SKM-1 treated with dmso at 0.1 percent for 144 hours (cell line): Measurements from ENCODE around the gene RGL4.
A peak's percentile ranks its signal among the peaks of the same experiment; 100 is the strongest.

Source experiments
- DNase-seq: peaks from one replicate; lab custom pipeline; 2025; ENCODE audit not compliant: unreplicated experiment; lab: John Stamatoyannopoulos, UW

RGL4 gene

DNA sequence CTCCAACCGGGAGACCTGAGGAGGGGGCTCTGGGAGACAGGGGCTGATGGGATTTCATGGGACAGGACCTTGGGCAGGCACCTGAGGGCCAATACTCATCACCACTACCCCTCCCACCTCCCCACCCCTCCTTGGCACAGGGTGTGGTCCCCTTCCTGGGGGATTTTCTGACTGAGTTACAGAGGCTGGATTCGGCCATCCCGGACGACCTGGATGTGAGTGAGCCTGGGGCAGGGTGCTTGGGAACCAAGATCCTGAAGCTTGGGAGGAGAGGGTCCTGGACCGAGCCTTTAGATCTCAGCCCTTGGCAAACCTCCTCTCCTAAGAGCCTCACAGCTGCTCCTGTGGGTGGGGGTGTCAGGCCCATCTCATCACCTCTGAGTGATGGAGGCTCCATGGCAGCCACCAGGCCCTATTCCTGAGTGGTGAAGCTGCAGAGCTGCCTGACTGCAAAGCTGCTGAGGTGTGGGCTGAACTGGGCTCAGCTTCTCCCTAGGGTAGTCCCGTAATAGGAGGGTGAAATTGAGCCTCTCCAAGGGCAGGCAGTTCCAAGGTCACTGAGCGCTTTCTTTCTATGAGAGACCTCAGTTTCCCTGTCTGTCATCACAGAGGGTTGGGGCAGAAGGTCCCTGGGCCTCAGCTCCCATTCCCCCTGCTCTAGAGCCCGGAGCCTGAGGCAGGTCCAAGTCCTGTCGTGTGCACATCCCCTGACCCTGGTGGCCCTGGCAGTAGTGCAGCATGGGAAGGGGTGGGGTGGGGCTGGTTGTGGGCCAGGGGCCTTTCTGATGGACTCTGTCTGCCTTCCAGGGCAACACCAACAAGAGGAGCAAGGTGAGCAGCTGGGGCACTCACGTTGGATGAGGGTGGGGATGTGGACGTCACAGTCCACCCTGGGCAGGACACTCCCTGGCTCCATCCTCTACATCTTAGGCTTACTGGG lies 6.5 kb downstream of the RGL4 start:
- DNase-seq, result no peak

DNA sequence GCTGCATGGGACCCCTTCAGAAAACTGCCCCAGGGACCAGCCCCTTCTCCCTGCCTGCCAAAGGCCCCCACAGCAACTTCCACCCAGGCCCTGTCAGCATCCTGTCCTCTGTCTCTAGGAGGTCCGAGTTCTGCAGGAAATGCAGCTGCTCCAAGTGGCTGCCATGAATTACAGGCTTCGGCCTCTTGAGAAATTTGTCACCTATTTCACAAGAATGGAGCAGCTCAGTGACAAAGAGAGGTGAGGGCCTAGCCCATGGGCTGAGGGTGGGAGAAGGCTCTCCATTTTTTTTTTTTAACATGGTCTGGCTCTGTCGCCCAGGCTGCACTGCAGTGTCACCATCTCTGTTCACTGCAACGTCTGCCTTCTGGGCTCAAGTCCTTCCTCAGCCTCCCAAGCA lies 7.3 kb downstream of the RGL4 start:
- DNase-seq, result peak; percentile 30

DNA sequence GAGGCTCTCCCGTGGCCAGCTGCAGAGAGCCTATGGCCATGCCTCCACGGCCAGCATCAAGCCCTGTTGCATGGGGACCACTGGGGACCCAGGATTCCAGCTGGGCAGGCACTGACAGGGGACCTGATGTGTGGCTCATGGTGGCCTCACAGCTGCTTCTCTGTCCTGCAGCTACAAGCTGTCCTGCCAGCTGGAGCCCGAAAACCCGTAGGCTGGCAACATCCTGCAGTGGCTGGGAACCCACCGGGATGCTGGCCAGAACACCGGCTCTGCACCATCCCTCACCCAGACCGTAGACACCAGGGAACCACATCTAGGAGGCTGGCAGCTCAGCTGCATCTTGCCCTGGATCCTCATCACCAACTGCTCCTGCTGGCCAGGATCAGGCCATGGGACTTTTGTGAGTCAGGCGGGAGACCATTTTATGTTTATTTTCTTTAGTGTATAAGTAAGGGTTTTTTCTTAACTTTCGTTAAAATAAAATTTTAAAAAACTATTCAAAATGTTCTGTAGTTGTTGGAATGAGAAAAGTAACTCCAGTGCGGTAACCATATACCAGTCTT lies 7.9 kb downstream of the RGL4 start:
- DNase-seq, result no peak

DNA sequence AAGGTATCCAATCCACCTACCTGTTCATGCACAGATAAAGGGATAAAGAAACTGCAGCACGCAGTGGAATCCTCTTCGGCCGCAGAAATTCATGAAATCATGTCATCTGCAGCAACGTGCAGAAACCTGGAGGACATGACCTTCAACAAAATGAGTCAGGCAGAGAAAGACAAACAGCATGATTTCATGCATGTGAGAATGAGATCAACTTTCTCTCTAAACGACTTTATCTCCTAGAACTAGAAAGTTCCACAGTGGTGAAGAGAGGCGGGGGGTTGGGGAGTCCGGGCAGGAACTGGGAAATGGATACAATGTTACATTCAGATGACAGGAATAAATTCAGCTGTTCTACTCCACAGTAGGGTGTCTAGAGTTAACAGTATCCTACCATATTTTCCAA lies 9.9 kb downstream of the RGL4 start:
- DNase-seq, result no peak

DNA sequence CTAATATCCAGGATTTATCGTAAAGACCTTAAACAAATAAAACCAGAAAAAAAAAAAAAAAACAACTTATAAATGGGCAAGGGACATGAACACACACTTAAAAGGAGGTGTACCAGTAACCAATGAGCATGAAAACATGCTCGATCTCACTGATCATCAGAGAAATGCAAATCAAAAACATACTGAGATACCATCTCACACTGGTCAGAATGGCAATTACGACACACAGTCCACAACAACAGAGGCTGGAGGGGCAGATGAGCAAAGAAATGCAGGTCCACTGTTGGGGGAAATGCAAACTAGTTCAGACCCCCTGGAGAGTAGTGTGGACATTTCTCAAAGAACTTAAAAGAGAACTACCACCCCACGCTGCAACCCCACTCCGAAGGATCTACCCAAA lies 13.2 kb downstream of the RGL4 start:
- no peak for DNase-seq

DNA sequence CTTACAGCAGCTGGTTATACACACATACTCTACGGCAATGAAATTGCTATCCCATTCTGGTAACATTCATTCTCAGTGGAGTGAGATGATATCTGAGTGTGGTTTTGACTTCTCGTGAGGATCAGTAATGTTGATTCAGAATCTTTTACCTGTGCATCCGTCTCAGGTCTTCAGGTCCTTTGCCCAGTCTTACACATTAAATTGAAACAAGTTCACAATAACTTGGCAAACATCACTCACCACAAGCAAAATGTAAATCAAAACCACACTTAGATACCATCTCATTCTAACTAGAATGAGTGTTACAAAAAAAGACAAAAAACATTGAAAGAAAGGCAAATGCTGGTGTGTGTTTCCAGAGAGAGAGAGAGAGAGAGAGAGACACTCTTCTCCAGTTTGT lies 14.0 kb downstream of the RGL4 start:
- DNase-seq, result no peak

DNA sequence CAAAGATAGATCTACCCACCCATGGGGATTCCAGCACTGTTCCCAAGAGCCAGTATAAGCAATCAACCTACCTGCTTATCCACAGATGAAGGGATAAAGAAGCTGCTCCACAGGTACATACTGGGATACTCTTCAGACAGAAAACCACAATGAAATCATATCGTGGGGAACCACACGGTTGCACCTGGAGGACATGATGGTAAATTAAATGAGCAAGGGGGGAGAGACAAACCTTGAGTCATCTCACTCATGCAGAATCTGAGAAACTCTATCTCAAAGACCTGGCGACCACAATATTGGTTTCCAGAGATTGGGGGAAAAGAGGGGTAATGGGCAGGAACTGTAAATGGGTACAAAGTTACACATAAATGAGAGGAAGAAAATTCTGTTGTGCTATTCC lies 14.5 kb downstream of the RGL4 start:
- no peak for DNase-seq

DNA sequence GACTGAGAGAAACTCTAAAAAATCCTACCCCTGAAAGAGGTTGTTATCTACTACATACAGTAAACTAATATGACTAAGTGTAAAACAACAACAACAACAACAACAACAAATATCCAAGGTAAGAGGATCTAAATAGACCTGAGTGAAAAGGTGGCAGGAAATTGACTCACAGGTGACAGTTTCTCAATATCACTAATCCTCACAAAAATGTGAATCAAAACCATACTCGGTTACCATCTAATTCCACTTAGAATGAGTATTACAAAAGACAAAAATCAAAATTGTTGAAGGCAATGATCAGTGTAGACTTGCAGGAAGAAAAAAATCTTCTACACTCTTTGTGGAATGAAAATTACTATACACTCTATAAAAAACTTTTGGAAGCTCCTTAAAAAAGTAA lies 17.5 kb downstream of the RGL4 start:
- DNase-seq, result no peak

DNA sequence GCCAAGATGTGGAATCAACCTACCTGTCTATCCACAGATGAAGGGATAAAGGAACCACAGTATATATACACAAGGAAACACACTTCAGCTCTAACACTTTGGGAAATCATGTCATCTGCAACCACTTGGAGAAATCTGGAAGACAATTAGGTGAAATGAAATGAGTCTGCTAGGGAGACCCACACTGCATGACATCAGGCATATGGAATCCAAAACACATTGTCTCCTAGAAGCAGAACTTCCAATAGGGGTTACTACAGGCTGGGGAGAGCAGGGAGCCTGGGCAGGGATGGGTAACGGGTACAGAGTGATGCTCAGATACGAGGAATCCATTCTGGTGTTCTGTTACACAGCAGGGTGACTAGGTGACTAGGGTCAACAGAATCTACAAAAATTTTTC lies 18.3 kb downstream of the RGL4 start:
- no peak for DNase-seq

DNA sequence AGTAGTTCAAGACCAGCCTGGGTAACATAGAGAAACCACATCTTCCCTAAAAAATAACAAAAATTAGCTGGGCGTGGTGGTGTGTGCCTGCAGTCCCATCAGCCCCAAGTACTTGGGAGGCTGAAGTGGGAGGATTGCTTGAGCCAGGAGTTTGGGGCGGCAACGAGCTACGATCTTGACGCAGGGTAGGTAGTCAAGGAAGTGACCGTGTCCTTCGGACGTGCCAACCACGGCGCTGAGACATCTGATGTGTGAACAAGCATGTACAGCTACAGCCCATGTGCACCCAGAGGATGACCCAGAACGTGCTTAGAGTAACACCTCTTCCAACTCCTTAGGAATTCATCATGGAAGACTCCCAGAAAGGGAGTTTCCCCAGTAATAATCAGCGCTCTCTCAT lies 21.4 kb downstream of the RGL4 start:
- DNase-seq, result no peak

DNA sequence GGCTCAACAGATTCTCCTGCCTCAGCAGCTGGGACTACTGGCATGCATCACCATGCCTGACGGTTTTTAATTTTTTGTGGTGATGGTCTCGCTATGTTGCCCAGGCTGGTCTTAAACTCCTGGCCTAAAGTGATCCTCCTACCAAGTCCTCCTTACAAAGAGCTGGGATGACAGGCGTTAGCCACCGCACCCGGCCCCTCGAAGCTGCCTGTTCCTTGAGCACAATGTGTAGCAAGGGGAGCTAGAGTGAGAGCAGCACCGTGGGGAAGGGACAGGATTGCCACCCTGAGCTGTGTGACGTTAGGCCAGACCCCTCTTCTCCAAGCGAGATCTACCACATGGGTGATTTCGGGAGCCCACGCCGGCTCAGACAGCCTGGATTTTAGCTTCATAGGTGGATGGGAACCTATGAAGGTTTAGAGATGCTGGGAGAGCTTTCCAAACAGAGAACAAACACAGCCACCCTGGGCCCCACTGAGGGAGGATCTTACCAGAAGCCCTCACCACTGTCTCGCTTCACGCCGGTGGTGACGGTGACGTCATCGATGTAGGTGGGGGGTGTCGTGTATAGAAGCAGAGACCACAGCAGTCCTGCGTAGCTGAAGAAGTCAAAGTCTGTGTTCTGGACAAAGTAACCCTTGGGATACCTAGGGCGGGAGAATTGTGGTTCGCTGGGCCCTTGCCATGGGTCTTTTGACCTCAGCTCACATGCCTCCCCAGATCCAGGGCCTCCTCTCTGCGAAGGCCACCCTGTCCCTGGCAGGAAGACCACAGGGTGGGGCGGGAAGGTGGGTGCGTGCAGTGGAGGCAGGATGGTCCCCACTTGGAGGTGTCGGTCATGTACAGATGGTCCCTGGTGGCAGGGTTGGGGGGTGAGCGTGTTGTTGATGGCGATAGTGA lies 23.1 kb downstream of the RGL4 start:
- no peak for DNase-seq

DNA sequence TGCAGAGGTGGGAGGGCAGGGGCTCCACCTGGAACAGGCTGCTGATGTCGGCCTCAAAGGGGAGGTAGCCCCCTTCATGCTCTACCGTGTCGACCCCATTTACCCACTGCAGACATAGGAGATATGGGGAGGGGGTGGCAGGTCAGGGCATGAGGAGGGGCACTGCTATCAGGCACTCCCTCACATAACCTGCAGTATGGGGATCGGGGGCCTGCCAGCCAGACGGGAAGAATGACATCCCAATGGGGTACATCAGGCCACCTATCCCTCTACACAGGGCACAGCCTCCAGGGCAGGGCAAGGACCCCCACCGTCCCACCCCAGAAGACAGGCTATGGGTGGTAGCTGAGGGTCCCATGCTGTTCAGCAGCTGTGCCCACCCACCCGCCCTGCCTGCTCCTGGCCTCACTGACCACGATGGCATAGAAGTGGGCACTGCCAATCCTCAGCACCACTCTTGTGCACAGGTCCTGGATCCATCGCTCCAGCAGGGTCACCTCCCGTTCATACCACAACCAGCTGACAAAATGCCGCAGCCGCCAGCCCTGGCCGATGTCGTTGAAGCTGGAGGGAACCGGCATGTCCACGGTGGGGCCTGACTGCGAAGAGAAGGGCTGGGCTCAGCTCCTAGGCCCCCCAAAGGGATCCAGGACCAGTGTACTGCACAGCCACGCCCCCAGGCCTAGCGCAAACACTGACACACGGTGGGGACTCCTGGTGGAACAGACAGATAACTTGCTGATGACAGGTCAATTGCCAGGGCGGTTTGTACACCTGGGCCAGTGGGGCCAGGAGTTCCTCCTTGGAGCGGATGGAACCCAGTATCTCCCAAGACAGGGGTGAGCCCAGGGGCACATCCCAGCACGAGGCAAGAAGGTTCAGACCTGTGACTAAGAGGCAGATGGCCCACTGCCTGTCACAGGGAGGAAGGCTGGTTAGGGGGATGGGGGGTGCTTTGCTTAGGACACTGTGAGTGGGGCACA lies 24.1 kb downstream of the RGL4 start:
- no peak for DNase-seq

DNA sequence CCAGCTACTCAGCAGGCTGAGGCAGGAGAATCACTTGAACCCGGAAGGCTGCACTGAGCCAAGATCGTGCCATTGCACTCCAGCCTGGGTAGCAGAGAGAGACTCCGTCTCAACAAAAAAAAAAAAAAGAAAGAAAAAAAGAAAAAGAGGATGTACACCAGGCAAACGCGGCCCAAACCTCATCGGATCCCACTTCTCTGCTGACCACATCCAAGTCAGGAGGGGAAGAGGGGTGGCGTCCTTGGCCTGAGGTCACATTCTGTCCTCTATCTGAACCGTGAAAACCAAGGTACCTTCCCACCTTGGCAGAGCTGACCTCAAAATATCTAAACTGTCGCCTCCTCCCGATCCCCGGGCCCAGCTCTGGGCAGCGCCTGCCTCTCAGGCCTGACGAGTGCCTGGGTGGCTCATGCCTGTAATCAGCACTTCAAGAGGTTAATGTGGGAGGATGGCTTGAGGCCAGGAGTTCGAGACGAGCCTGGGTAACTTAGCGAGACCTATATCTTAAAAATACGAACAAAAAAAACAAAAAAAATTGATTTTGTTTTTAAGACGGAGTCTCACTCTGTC lies 25.1 kb downstream of the RGL4 start:
- peak; percentile 47 for DNase-seq

DNA sequence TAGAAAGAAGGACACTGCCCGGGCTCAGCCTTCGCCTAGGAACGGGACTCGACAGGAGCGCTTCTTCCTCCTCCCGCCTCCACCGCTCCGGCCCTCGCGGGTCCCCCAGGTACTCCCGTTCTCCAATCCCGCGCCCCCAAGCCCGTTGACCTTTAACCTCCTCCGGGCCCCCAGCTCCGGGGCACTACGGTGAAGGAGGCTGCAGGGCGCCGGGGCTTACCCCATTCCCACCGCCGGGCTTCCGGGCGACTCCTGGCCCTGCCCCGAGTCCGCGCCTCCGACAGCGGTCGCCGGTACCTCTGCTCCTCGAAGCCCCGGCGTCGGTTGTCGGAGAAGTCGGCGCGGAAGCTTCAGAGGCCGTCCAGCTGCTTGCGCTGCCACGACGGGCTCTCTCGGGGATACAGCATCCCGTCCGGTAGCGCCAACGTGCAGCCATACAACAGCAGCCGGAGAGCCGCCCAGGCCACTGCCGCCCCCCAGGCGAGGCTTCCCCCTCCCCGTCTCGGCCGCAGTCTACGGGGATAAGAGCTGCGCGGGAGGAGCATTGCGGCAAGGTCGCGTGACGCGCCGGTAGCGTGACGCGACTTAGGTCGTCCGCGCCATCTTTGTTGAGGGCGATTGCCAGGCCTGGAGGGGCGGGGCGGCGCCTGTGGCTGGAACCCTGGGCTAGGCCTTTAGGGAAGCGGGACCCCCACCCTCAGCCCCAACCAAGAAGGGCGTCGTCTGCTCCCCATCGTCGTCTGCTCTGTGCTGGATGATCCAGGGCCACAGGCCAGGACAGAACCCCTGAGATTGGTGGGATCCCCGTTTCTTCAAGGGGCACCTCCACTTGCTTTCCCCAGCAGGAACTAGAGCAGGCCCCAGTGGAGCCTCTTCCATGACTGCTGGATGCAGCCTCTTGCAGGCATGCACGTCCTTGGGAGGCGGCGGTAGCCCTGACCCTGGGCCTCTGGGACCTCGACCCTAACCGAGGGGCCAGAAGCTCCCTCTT lies 26.3 kb downstream of the RGL4 start:
- DNase-seq, result peak; percentile 69

DNA sequence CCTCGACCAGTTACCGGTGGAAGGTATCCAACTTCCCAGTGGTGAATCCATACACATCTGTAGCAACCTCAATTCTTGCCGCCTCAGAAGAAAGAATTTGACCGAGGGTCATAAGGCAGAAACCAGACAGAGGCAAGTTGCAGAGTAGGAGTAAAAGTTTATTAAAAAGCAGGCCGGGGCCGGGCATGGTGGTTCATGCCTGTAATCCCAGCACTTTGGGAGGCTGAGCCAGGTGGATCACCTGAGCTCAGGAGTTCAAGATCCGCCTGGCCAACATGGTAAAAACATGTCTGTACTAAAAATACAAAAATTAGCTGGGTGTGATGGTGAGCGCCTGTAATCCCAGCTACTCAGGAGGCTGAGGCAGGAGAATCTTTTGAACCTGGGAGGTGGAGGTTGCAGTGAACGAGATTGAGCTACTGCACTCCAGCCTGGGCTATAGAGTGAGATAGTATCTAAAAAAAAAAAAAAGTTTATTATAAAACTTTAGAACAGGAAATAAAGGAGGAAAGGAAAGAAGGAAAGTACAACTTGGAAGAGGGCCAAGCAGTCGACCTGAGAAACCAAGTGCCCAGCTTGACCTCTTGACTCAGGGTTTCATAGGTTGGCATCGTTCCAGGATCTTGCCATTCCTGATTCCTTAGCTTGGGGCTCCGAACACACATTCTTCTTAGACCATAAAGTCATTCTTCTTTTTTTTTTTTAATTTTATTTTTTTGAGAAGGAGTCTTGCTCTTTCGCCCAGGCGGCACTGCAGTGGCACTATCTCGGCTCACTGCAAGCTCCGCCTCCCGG lies 27.8 kb downstream of the RGL4 start:
- no peak for DNase-seq

DNA sequence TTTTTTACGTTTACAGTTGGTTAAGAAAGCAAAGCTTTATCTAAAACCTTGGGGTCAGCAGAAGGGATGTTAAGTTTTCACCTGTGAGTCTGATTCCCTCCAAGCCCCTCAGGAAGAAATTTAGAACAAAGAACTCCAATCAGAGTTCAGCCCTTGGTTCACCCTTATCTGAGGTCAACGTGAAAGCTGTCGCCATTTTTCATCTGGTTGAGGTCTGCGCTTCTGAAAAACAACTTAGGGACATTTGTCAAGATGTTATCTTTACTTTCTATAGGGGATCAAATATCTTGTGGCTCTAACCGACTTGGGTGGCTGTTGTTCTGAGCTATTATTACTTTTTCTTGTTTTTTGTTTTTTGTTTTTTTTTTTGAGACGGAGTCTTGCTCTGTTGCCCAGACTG lies 30.0 kb downstream of the RGL4 start:
- DNase-seq, result no peak

DNA sequence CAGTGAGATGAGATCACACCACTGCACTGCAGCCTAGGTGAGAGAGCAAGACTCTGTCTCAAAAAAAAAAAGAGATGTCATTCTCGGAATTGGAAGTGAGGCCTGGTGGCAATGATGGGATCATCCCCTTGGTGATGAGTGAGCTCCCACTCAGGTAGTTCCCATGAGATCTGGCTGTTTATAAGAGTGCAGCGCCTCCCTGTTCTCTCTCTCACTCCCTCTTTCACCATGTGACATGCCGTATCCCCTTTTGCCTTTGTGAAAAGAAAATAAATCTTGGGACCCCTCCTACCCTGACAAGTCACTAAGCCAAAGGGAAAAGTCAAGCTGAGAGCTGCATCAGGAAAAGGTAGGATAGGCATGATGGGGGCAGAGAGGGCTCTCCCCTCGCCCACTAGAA lies 31.3 kb downstream of the RGL4 start:
- DNase-seq, result no peak

DNA sequence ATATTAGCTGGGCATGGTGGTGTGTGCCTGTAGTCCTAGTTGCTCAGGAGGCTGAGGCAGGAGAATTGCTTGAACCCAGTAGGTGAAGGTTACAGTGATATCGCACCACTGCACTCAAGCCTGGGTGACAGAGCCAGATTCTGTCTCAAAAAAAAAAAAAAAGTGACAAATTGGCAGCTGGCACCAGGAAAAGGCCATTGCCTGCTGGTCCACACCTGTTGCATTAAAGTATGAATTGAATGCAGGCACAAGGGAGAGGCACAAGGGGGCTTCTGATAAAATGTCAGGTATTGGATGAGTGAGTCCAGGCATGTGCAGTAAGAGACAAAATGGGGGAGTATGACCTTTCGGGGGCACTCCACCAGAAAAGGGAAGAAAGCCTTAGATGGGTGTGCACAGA lies 31.9 kb downstream of the RGL4 start:
- no peak for DNase-seq
